CD8-positive, alpha-beta memory T cell (primary cell): ENCODE measurements around the gene IQCB1. TPM values are rescaled to one million over a fixed set of nuclear protein-coding genes. Genes with fewer than 3 reads are reported as not detected.

Experiments used
- CTCF ChIA-PET: fragments of 350-600 bp; sonication (Branson Sonifier 250); formaldehyde crosslinking; loops from one replicate; lab custom pipeline; 2021; ENCODE audit warnings: antibody characterized with exemption; lab: Charles Lee
- POLR2A ChIA-PET: fragments of 350-600 bp; sonication (Branson Sonifier 250); formaldehyde crosslinking; loops from one replicate; lab custom pipeline; 2021; ENCODE audit warnings: antibody characterized with exemption; lab: Charles Lee
- DNase-seq, 5 donors: peaks; one replicate each; pipeline versions ENCODE4 v3.0.0 to v3.0.0-alpha.2; 2020 to 2022; ENCODE audit warnings: mixed read lengths in 1 of 5
- H3K27ac ChIP-seq: one replicate; pipeline ENCODE4 v1.7.0; 2013; ENCODE audit warnings: low read depth, mild to moderate bottlenecking, low read length, moderate library complexity
- H3K27me3 ChIP-seq: 2 replicates; pipeline ENCODE4 v1.7.0; 2013; ENCODE audit warnings: low read length, mild to moderate bottlenecking; ENCODE audit not compliant: insufficient read depth, poor library complexity, severe bottlenecking
- H3K36me3 ChIP-seq: 2 replicates; pipeline ENCODE4 v1.7.0; 2013; ENCODE audit warnings: mild to moderate bottlenecking, low read length, moderate library complexity; ENCODE audit not compliant: insufficient read depth
- H3K4me1 ChIP-seq: 2 replicates; pipeline ENCODE4 v1.7.0; 2013; ENCODE audit warnings: mild to moderate bottlenecking, low read length, moderate library complexity; ENCODE audit not compliant: insufficient read depth
- H3K4me3 ChIP-seq: 2 replicates; pipeline ENCODE4 v1.7.0; 2013; ENCODE audit warnings: mild to moderate bottlenecking, low read length
- H3K9me3 ChIP-seq: 2 replicates; pipeline ENCODE4 v1.7.0; 2013; ENCODE audit warnings: mild to moderate bottlenecking, low read length
- H3K27ac Mint-ChIP-seq, 8 donors: one replicate each; pipeline ENCODE4 v1.8.0; 2020 to 2021; ENCODE audit warnings: mixed read lengths in 8 of 8, mild to moderate bottlenecking in 6 of 8, inconsistent platforms in 3 of 8, moderate library complexity in 3 of 8
- H3K27me3 Mint-ChIP-seq, 2 donors: one replicate each; pipeline ENCODE4 v1.8.0; 2020 to 2021; ENCODE audit warnings: mixed read lengths in 2 of 2, mild to moderate bottlenecking in 1 of 2, moderate library complexity in 1 of 2
- H3K36me3 Mint-ChIP-seq, 3 donors: one replicate each; pipeline ENCODE4 v1.8.0; 2020 to 2021; ENCODE audit warnings: mixed read lengths in 3 of 3, inconsistent platforms in 1 of 3, mild to moderate bottlenecking in 1 of 3
- H3K4me1 Mint-ChIP-seq, 3 donors: one replicate each; pipeline ENCODE4 v1.8.0; 2020 to 2021; ENCODE audit warnings: mixed read lengths in 3 of 3, inconsistent platforms in 1 of 3, mild to moderate bottlenecking in 1 of 3
- H3K4me3 Mint-ChIP-seq, 7 donors: one replicate each; pipeline ENCODE4 v1.8.0; 2020 to 2021; ENCODE audit warnings: mixed read lengths in 7 of 7, mild to moderate bottlenecking in 6 of 7, moderate library complexity in 4 of 7, inconsistent platforms in 2 of 7
- H3K9me3 Mint-ChIP-seq, 5 donors: one replicate each; pipeline ENCODE4 v1.8.0; 2020 to 2022; ENCODE audit warnings: mixed read lengths in 5 of 5, mild to moderate bottlenecking in 3 of 5, moderate library complexity in 2 of 5, inconsistent platforms in 1 of 5
- polyA plus RNA-seq: library from polyadenylated mRNA; unstranded; fragments of 300-500 nt; fragmentation: Illumina TruSeq; gene quantifications from one replicate; pipeline ENCODE4 v1.2.3, GENCODE V29; 2021
- total RNA-seq, 2 experiments: library from RNA; stranded (reverse); gene quantifications; one replicate each; pipeline ENCODE4 v1.2.3, GENCODE V29; 2021

The IQCB1 gene
- total and polyA plus RNA-seq, 3 experiments from 2014 or later: 21.3 to 27.4 (median 27.3) TPM

- Mint-ChIP-seq H3K36me3 (peaks cover 0 to 37% (median 10%) of the 10 kb centered on the region in 3 donors), H3K9me3 (no peaks in the 10 kb centered on the region), H3K27me3 (peaks cover 0 to 5% of the 10 kb centered on the region in 2 donors), H3K27ac (peak overlapping the region; percentile 51 to 99 (median 93)), H3K4me1 (peaks cover 53 to 67% (median 64%) of the 10 kb centered on the region in 3 donors), H3K4me3 (peak overlapping the region; percentile 83 to 95 (median 92))
- CTCF ChIA-PET: interaction anchor here (1.4 kb wide), 1 partner anchor 174 kb away, joined by 3 read pairs; the partner anchor contains the start of gene HCLS1
- Histone ChIP-seq H3K4me1 (peaks cover 26% of the 10 kb centered on the region), H3K36me3 (no peaks in the 10 kb centered on the region), H3K27ac (peak overlapping the region; percentile 91), H3K9me3 (no peaks in the 10 kb centered on the region), H3K27me3 (no peaks in the 10 kb centered on the region), H3K4me3 (peak overlapping the region; percentile 87)
- POLR2A ChIA-PET: interaction anchor here (1.4 kb wide), 1 partner anchor 173 kb away, joined by 3 read pairs; the partner anchor contains the start of gene HCLS1
- DNase-seq: no peak
Observed at GRCh38 chr3:121834157-121834670, 646 bp downstream of the IQCB1 start.

- Histone ChIP-seq H3K36me3 (peaks cover 48% of the 10 kb centered on the region), H3K27ac (no peak overlapping the region), H3K27me3 (no peaks in the 10 kb centered on the region), H3K4me1 (no peaks in the 10 kb centered on the region), H3K9me3 (peaks cover 12% of the 10 kb centered on the region), H3K4me3 (no peak overlapping the region)
- Mint-ChIP-seq H3K9me3 (peaks cover 0 to 10% (median 9%) of the 10 kb centered on the region in 5 donors), H3K27ac (no peak overlapping the region), H3K27me3 (no peaks in the 10 kb centered on the region), H3K4me3 (no peak overlapping the region), H3K4me1 (peaks cover 22 to 51% (median 38%) of the 10 kb centered on the region in 3 donors), H3K36me3 (peaks cover 56 to 88% (median 71%) of the 10 kb centered on the region in 3 donors)
- ChIA-PET CTCF (no interaction called here), POLR2A (no interaction called here)
- DNase-seq: no peak
Observed at GRCh38 chr3:121822973-121823372, 11.9 kb downstream of the IQCB1 start.

DNA sequence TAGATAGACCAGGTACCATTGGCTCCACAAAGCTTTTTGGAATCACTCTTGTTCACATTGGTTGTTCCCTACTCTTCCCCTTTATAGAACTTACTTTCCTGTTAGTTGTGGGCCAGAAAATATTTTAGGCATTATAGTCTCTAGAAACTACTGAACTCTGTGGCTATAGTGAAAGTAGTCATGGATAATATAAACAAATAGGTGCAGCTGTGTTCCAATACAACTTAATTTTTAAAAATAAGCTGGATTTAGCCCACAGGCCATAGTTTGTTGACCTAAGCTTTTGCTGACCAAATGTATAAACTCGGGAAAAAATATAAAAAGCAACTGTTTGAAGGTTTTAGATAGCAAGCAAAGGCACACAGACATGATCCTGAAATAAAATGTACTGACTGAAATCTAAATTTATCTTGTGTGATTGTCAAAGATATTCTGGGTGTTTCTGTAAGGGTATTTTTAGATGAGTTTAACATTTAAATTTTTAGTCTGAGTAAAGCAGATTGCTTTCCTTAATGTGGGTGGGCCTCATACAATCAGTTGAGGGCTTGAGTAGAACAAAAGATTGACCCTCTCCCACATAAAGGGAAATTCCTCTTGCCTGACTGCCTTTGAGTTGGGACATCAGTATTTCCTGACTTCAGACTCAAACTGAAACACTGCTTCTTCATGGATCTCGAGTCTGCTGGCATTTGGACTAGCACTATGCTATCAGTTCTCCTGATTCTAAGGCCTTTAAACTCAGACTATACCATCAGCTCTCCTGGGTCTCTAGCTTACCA is 13.2 kb downstream of the IQCB1 start:
- Mint-ChIP-seq H3K27me3 (no peaks in the 10 kb centered on the region), H3K4me3 (no peak overlapping the region), H3K9me3 (peaks cover 0 to 10% (median 10%) of the 10 kb centered on the region in 5 donors), H3K36me3 (peaks cover 56 to 86% (median 70%) of the 10 kb centered on the region in 3 donors), H3K4me1 (peaks cover 28 to 57% (median 48%) of the 10 kb centered on the region in 3 donors), H3K27ac (peak overlapping the region in 1 of 8 donors; percentile 9)
- no peaks in the 10 kb centered on the region for H3K4me1 ChIP-seq
- DNase-seq: no peak
- H3K27me3 ChIP-seq: no peaks in the 10 kb centered on the region
- POLR2A ChIA-PET: no interaction called here
- CTCF ChIA-PET: no interaction called here
- H3K27ac ChIP-seq: no peak overlapping the region
- H3K4me3 ChIP-seq: no peak overlapping the region
- peaks cover 12% of the 10 kb centered on the region for H3K9me3 ChIP-seq
- peaks cover 40% of the 10 kb centered on the region for H3K36me3 ChIP-seq

DNA sequence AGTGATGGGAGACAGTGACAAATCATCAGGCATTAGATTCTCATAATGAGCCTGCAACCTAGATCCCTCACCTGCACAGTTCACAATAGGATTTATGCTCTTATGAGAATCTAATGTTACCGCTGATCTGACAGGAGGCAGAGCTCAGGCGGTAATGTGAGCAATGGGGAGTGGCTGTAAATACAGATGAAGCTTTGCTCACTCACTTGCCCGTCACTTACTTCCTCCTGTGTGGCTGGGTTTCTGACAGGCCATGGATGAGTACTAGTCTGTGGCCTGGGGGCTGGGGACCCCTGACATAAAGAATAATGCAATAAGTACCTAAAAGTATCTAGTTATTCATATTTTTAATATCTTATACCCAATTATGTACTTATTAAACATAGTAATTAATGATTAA is 15.6 kb downstream of the IQCB1 start:
- Mint-ChIP-seq H3K27me3 (no peaks in the 10 kb centered on the region), H3K27ac (no peak overlapping the region), H3K9me3 (peaks cover 4 to 14% (median 10%) of the 10 kb centered on the region in 5 donors), H3K4me1 (peaks cover 40 to 65% (median 62%) of the 10 kb centered on the region in 3 donors), H3K36me3 (peaks cover 57 to 86% (median 64%) of the 10 kb centered on the region in 3 donors), H3K4me3 (no peak overlapping the region)
- POLR2A ChIA-PET: no interaction called here
- no peaks in the 10 kb centered on the region for H3K4me1 ChIP-seq
- H3K36me3 ChIP-seq: peaks cover 18% of the 10 kb centered on the region
- CTCF ChIA-PET: no interaction called here
- no peaks in the 10 kb centered on the region for H3K27me3 ChIP-seq
- no peak for DNase-seq
- no peak overlapping the region for H3K4me3 ChIP-seq
- no peak overlapping the region for H3K27ac ChIP-seq
- peaks cover 12% of the 10 kb centered on the region for H3K9me3 ChIP-seq

DNA sequence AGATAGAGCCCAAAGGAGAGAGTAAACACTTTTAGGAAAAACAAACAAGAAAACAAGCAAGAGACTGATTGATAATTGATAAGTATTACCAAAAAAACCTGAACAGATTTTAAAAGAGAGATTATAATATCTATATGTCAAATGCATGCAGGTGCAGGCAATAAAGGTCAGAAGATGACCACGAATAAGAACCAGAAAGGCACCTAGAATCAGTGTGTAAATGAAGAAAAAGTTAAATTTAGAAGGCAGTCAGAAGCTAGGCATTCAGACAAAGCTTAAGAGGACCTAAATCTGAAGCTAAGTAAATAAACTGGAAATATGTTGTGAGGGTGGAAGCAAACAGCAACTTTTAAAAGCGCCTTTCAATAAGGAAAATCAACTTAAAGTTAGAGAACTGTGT is 16.3 kb downstream of the IQCB1 start:
- Histone ChIP-seq H3K27me3 (no peaks in the 10 kb centered on the region), H3K4me3 (no peak overlapping the region), H3K9me3 (peaks cover 12% of the 10 kb centered on the region), H3K4me1 (no peaks in the 10 kb centered on the region), H3K36me3 (peaks cover 15% of the 10 kb centered on the region), H3K27ac (no peak overlapping the region)
- H3K9me3 Mint-ChIP-seq: peaks cover 4 to 16% (median 10%) of the 10 kb centered on the region in 5 donors
- peaks cover 47 to 71% (median 68%) of the 10 kb centered on the region in 3 donors for H3K4me1 Mint-ChIP-seq
- no peak overlapping the region for H3K4me3 Mint-ChIP-seq
- peaks cover 58 to 86% (median 63%) of the 10 kb centered on the region in 3 donors for H3K36me3 Mint-ChIP-seq
- no peaks in the 10 kb centered on the region for H3K27me3 Mint-ChIP-seq
- CTCF ChIA-PET: no interaction called here
- H3K27ac Mint-ChIP-seq: no peak overlapping the region
- DNase-seq: no peak
- POLR2A ChIA-PET: no interaction called here

GRCh38 chr3:121817753-121818152 is 17.1 kb downstream of the IQCB1 start:
- no peak overlapping the region for H3K4me3 Mint-ChIP-seq
- Histone ChIP-seq H3K27me3 (no peaks in the 10 kb centered on the region), H3K9me3 (peaks cover 5% of the 10 kb centered on the region), H3K36me3 (peaks cover 7% of the 10 kb centered on the region), H3K4me3 (no peak overlapping the region), H3K27ac (no peak overlapping the region), H3K4me1 (no peaks in the 10 kb centered on the region)
- DNase-seq: no peak
- ChIA-PET POLR2A (no interaction called here), CTCF (no interaction called here)
- H3K27ac Mint-ChIP-seq: no peak overlapping the region
- peaks cover 51 to 77% (median 74%) of the 10 kb centered on the region in 3 donors for H3K4me1 Mint-ChIP-seq
- H3K27me3 Mint-ChIP-seq: no peaks in the 10 kb centered on the region
- H3K9me3 Mint-ChIP-seq: peaks cover 3 to 9% (median 4%) of the 10 kb centered on the region in 5 donors
- peaks cover 50 to 82% (median 60%) of the 10 kb centered on the region in 3 donors for H3K36me3 Mint-ChIP-seq

- no peaks in the 10 kb centered on the region for H3K9me3 ChIP-seq
- DNase-seq: no peak
- ChIA-PET CTCF (no interaction called here), POLR2A (no interaction called here)
- H3K4me3 ChIP-seq: no peak overlapping the region
- Mint-ChIP-seq H3K9me3 (peaks cover 0 to 2% (median 0%) of the 10 kb centered on the region in 5 donors), H3K4me3 (no peak overlapping the region), H3K4me1 (peaks cover 17 to 18% (median 17%) of the 10 kb centered on the region in 3 donors), H3K36me3 (peaks cover 9 to 77% (median 47%) of the 10 kb centered on the region in 3 donors), H3K27me3 (no peaks in the 10 kb centered on the region), H3K27ac (no peak overlapping the region)
- H3K27me3 ChIP-seq: no peaks in the 10 kb centered on the region
- H3K4me1 ChIP-seq: no peaks in the 10 kb centered on the region
- H3K27ac ChIP-seq: no peak overlapping the region
- H3K36me3 ChIP-seq: peaks cover 15% of the 10 kb centered on the region
Observed at GRCh38 chr3:121809249-121809648, 25.6 kb downstream of the IQCB1 start.

- CTCF ChIA-PET: no interaction called here
- H3K36me3 ChIP-seq: peaks cover 9% of the 10 kb centered on the region
Observed at GRCh38 chr3:121803771-121804320, 31.0 kb downstream of the IQCB1 start.

More at GRCh38 chr3:121803771-121804320, 31.0 kb downstream of the IQCB1 start:
- Histone ChIP-seq H3K27ac (no peak overlapping the region), H3K4me3 (no peak overlapping the region), H3K27me3 (no peaks in the 10 kb centered on the region), H3K9me3 (no peaks in the 10 kb centered on the region), H3K4me1 (no peaks in the 10 kb centered on the region)
- H3K36me3 Mint-ChIP-seq: peaks cover 9 to 63% (median 28%) of the 10 kb centered on the region in 3 donors
- no peaks in the 10 kb centered on the region for H3K9me3 Mint-ChIP-seq
- peaks cover 0 to 5% (median 0%) of the 10 kb centered on the region in 3 donors for H3K4me1 Mint-ChIP-seq
- POLR2A ChIA-PET: no interaction called here
- DNase-seq: no peak
- no peak overlapping the region for H3K4me3 Mint-ChIP-seq
- H3K27me3 Mint-ChIP-seq: no peaks in the 10 kb centered on the region
- H3K27ac Mint-ChIP-seq: no peak overlapping the region
